Fibroblast of skin of scalp (primary cell): Measurements from ENCODE around the gene SPACDR. TPM values are rescaled to one million over a fixed set of nuclear protein-coding genes. Genes with fewer than 3 reads are reported as not detected.
"Not testable (repeated sequence)": the region's sequence is repeated elsewhere in the genome, so short reads cannot be mapped to it uniquely, and the experiment has no call there.

ENCODE experiments used
- DNase-seq: peaks from one replicate; pipeline ENCODE4 v3.0.0-alpha.2; 2013
- polyA plus RNA-seq, 2 experiments: library from polyadenylated mRNA; unstranded; fragments of 120-200 nt; gene quantifications; one replicate each; pipeline ENCODE4 v1.2.1, GENCODE V29; 2013; ENCODE audit not compliant: insufficient read length in 2 of 2

The SPACDR gene, protein sequence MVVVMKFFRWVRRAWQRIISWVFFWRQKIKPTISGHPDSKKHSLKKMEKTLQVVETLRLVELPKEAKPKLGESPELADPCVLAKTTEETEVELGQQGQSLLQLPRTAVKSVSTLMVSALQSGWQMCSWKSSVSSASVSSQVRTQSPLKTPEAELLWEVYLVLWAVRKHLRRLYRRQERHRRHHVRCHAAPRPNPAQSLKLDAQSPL
- 0.45 TPM for polyA plus RNA-seq (2013, experiment 1 of 2; ENCODE audit: insufficient read length)
- polyA plus RNA-seq (2013, experiment 2 of 2; ENCODE audit: insufficient read length): 0.59 TPM

DNA sequence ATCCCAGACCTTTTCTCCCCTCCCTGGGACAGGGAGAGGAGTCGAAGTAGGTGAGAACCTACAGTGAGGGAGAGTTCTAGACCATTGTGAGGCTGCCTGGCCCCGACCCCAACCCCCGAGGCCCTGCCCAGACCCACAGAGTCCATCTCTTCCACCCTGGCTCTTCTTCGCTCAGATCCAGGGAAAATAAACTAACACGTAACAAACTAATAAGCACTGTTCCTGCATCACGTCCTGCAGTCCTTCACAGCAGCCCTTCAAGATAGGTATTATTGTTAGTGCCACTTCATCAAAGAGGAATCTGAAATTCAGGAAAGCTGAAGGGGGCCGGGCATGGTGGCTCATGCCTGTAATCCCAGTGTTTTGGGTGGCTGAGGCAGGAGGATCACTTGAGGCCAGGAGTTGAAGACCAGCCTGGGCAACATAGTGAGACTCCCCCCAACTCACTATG lies at the start of gene SPACDR:
SPACDR (minus strand) TSS at position 51 of the 451 bp plus-strand sequence. CDS start 235 bp downstream, outside the sequence.
- no peak for DNase-seq

- no peak for DNase-seq
Observed at GRCh38 chr7:100513212-100513810, 49.3 kb upstream of the SPACDR start.

DNA sequence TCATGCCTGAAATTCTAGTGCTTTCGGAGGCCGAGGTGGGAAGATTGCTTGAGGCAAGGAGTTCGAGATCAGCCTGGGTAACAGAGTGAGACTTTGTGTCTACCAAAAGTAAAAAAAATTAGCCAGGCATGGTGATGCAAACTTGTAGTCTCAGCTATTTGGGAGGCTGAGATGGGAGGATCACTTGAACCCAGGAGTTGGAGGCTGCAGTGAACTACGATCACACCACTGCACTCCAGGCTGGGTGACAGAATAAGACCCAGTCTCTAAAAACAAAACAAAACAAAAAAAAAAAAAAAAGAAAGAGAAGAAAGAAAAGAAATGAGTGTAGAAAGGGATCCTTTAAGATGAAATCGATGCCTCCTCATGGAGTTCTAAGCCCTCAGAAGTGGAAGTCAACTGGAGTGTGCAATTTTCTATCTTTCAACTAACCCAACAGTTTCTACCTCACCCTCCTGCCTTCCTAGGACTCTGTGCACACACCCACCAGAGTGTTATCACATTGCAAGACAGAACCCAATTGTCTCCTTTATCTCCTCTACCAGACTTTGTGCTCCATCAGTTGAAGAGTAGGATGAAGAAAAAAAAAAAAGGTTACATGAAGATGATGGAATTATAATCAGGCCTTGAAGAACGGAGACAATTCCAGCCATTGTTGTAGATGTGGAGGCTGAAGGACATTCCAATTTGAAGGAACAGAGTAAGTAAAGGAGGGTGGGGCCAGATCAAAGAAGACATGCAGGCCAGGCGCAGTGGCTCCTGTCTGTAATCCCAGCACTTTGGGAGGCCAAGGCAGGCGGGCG lies 46.6 kb upstream of the SPACDR start:
- no peak for DNase-seq

DNA sequence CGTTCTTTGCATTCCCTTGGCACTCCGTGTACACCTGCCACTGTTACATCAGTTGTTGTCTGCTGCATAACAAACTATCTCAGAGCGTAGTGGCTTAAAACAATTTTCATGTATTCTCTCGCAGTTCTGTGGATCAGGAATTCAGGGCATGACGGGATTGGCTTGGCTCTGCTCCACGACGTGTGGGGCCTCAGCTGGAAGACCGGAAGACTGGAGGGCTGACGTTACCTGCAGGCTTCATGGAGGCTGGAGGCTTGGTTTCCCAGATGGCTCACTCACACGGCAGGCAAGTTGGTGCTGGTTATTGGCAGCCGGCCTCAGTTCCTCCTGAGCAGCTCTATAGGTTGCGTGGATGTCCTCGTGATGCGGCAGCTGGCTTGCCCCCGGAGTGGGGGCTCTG lies 45.2 kb upstream of the SPACDR start:
- DNase-seq: peak; percentile 91

GRCh38 chr7:100506356-100506923 lies 42.4 kb upstream of the SPACDR start:
- DNase-seq: no peak

- DNase-seq: no peak
Observed at GRCh38 chr7:100504887-100505611, 41.0 kb upstream of the SPACDR start.

DNA sequence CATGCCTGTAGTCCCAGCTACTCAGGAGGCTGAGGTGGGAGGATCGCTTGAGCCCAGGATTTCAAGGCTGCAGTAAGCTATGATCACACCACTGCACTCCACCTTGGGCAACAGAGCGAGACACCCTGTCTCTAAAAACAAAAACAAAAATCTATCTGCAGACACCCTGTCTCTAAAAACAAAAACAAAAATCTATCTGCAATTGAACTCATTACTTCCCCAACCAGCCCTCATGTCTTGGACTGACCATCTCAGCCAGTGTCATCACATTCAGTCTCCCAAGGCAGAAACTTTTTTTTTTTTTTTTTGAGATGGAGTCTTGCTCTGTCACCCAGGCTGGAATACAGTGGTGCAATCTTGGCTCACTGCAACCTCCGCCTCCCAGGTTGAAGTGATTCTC lies 40.0 kb upstream of the SPACDR start:
- DNase-seq: not testable (repeated sequence)

DNA sequence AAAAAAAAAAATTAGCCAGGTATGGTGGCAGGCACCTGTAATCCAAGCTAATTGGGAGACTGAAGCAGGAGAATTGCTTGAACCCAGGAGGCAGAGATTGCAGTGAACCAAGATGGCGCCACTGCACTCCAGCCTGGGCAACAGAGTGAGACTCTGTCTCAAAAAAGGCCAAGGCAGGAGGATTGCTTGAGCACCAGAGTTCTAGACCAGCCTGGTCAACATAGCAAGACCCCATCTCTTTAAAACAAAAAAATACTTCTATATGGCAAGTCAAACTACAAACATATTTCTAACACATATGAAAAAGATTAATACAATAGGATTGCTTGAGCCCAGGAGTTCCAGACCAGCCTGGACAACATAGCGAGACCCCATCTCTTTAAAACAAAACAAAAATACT lies 36.7 kb upstream of the SPACDR start:
- DNase-seq: not testable (repeated sequence)

GRCh38 chr7:100496509-100496908 lies 32.4 kb upstream of the SPACDR start:
- DNase-seq: no peak

GRCh38 chr7:100493476-100494264 lies 29.6 kb upstream of the SPACDR start:
- DNase-seq: no peak

- DNase-seq: no peak
Observed at GRCh38 chr7:100492738-100493475, 28.8 kb upstream of the SPACDR start.

- DNase-seq: no peak
Observed at GRCh38 chr7:100491192-100491578, 27.1 kb upstream of the SPACDR start.

DNA sequence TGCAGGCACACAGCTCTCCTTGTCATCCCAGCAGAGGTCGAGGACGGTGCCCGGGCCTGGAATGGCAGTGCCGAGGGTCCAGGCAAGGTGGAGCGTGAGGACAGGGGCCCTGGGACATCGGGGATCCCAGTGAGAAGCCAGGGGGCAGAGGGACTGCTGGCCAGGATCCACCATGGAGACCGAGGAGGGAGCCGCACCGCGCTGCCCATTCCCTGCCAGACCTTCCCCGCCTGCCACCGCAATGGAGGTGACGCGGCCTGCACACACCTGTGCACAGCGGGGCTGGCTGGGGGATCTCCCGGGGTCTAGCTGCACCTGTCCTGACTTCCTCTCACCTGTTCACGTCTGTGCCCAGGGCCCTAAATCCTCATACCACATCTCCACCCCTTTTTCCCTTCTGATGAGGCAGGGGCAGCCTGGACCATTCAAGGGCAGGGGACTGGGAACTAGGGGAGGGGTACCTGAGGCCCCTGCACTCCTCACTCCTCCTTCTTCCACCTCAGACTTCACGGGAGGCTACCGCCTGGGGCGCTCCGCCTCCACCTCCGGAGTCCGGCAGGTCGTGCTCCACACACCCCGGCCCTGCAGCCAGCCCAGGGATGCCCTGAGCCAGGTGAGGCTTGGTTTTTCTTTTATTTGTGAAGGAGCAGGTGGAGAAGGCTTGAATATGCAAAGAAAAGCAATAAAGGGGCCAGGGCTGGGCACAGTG lies 26.6 kb upstream of the SPACDR start:
- DNase-seq: no peak

DNA sequence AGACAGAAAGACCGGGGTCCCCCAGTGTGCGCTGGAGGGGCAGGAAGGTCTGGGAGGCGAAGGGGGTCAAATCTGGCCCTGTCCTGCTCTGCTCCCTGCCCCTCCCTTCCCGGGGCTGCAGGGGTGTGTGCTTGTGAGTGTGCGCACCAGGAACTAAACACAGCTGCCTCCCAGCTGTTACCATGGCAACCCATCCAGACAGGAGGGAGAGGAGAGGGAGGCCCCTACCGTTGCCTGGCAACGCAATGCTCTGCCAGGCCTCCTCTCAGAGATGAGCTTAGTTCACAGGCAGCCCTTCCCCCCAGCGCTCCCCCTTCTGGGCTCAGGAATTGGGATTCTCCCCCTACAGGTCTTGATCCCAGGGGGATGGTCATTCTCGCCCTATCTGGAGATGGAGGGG lies 25.8 kb upstream of the SPACDR start:
- peak; percentile 95 for DNase-seq

GRCh38 chr7:100489121-100489520 lies 25.1 kb upstream of the SPACDR start:
- DNase-seq: no peak

DNA sequence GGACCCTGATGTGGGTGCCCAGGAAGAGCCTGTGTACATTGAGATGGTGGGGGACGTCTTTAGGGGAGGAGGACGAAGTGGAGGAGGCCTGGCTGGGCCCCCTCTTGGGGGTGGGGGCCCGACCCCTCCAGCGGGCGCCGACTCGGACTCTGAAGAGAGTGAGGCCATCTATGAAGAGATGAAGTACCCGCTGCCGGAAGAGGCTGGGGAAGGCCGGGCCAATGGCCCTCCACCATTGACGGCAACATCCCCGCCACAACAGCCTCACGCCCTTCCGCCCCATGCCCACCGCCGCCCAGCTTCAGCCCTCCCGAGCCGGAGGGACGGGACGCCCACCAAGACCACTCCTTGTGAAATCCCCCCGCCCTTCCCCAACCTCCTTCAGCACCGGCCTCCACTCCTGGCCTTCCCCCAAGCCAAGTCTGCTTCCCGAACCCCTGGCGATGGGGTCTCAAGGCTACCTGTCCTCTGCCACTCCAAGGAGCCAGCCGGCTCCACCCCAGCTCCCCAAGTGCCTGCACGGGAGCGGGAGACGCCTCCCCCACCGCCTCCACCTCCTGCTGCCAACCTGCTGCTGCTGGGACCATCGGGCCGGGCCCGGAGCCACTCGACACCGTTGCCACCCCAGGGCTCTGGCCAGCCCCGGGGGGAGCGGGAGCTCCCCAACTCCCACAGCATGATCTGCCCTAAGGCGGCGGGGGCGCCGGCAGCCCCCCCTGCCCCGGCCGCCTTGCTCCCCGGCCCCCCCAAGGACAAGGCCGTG lies 24.5 kb upstream of the SPACDR start:
- DNase-seq: no peak

DNA sequence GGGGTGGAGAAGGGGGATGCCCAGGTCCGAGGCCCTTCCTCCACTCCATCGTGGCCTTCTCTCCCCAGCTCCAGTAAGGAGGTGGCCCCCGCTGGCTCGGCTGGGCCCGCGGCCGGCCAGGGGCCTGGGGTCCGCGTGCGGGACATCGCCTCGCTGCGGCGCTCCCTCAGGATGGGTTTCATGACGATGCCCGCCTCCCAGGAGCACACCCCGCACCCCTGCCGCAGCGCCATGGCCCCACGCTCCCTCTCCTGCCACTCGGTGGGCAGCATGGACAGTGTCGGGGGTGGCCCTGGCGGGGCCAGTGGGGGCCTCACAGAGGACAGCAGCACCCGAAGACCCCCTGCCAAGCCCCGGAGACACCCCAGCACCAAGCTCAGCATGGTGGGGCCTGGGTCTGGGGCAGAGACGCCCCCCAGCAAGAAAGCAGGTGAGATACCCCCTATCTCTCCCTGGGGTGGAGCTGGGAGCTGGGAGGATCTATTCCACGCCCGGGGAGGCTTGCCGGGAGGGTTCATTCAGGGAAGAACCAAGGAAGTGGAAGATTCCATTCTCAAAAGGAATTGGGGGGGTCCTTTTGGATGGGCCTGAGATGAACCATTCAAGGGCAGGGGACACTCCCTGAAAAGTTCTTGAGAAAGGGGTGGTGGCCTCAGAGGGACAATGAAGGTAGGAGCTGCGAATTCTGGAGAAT lies 22.8 kb upstream of the SPACDR start:
- DNase-seq: peak; percentile 54

GRCh38 chr7:100486111-100486636 lies 22.1 kb upstream of the SPACDR start:
- no peak for DNase-seq
